SH-SY5Y (cell line): ENCODE data around the gene GRIP1.

Experiments used
- GATA2 ChIP-seq: IDR thresholded peaks from 2 replicates; pipeline ENCODE4 v1.6.1; 2011; ENCODE audit warnings: mild to moderate bottlenecking, low read depth, low read length
- GATA3 ChIP-seq: IDR thresholded peaks from 2 replicates; pipeline ENCODE4 v1.6.1; 2011; ENCODE audit warnings: low read depth, mild to moderate bottlenecking, low read length, moderate library complexity

- TF ChIP-seq GATA3 (no peak), GATA2 (no peak)
Observed at GRCh38 chr12:66539431-66539830, 139.4 kb downstream of the GRIP1 start.
